Putamen (tissue), 1 donor: Measurements from ENCODE around the gene LRG1.
"Not testable (repeated sequence)": the region's sequence is repeated elsewhere in the genome, so short reads cannot be mapped to it uniquely, and the experiment has no call there.

Experiments used
- DNase-seq: peaks from one replicate; pipeline ENCODE4 v3.0.0-alpha.2; 2016; ENCODE audit warnings: low spot score

Gene LRG1

GRCh38 chr19:4527377-4527776 lies 12.5 kb downstream of the LRG1 start:
- not testable (repeated sequence) for DNase-seq

- DNase-seq = no peak
Measured at GRCh38 chr19:4525563-4526002, 14.3 kb downstream of the LRG1 start.

DNA sequence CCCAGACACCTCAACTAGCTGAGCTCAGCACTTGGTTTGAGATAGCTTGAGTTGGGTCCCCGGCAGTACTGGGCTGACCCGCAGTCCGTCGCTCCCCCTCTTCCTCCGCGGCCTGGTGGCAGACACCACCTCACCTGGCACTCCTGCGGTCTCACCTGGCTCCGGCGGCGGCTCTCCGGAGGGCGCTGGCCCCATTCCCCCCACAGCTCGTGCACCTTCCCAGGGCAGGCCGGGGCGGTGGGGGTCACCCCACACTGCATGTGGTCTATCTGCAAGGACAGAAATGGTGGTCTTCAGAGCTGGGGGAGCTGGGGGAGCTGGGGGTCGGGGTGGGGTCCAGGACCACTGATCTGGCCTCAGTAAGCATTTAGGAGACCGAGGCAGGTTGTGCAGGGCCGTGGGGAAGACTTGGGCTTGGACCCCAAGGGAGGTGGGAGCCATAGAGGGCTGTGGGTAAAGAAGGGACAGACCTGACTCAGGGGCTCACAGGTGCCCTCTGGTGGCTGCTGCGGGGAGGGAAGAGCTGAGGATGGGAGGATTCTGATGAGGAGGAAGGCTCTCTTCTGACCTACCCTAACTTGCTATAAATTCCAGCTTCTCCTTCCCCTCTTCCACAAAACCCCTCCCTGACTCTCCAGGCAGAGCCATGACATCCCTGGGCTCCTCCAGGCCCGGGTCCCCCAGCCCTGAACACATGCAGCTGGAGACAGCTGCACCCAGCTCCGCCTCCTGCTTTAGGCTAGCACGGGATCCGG lies 14.9 kb downstream of the LRG1 start:
- no peak for DNase-seq

DNA sequence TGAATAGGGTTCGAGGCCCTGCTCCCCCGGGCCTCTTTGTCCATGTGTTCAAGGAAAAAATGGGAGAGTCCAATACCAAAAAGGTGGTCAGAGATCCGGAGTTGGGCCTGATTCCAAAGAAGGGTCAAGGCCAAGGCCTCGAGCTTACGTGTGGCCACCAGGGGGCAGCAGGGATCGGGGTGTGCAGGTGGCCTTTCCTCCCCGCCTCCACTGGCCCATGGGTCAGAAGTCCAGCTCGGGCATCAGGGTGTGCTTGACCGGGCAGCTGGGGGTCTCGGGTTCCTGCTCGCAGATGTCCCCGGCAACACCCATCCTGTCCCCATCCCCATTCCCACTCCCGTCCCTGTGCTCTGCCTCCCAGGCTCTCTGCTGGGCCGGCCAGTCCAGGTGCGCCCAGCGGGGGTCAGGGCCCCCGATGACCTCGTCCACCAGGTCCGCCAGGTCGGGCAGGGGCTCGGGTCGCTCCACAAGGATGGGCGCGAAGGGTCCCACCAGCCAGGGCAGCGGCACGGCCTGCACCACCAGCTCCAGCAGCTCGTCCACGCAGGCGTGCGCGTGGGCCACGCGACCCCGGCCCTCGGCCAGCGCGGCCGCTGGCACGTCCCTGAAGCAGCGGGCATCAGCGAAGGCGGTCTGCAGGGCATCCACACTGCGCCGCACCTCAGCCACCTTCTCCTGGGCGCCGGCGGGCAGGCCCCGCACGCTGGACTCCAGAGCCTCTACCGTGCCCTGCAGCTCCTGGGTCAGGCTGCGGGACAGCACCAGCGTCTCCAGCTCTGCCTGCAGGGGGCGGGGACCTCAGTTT lies 16.3 kb downstream of the LRG1 start:
- DNase-seq = no peak

GRCh38 chr19:4522291-4523002 lies 17.4 kb downstream of the LRG1 start:
- DNase-seq = no peak

GRCh38 chr19:4521888-4522242 lies 18.0 kb downstream of the LRG1 start:
- no peak for DNase-seq

GRCh38 chr19:4521170-4521887 lies 18.5 kb downstream of the LRG1 start:
- DNase-seq = no peak

- DNase-seq = no peak
Measured at GRCh38 chr19:4519521-4520277, 20.1 kb downstream of the LRG1 start.

GRCh38 chr19:4519172-4519496 lies 20.7 kb downstream of the LRG1 start:
- DNase-seq = no peak

DNA sequence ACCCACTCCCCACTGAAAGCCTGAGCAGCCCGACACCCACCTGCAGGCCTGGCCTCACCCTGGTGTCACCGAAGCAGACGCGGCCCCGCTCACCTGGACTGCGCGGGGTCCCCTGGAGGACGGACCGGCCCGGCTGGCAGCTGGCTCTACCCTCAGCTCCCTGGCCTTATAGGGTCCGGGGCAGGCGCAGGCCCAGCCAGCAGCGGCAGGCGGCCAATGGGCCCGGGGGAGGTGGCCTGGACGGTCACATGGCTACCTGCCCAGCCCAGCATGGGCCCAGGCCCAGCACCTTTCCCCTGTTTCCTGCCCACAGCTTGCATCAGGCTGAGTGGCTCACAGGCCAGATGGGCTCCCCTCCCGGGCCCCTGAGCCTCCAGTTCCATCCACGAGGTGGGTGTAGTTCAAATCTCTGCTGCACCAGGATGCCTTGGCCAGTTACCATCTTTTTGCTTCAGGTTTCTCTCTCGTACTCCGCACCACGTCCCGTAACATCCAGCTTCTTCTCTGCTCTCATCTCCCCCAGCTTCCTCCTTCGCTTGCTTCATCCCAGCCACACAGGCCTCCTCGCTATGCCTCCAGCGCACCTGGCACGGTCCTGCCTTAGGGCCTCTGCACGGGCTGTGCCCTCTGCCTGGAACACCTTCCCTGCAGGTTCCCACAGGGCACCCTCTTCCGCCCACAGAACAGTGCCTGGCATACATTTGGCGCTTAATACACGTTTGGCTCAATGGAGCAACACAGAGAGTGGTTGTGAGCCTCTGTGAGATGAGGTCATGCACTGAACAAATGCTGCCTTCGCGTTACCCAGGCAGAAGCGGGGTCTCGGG lies 21.3 kb downstream of the LRG1 start, which contains the start of gene PLIN4:
Gene PLIN4, minus strand, starts transcription at position 142 of the 827 bp plus-strand sequence. CDS start 214 bp downstream, outside the sequence.
- DNase-seq = peak; percentile 56

DNA sequence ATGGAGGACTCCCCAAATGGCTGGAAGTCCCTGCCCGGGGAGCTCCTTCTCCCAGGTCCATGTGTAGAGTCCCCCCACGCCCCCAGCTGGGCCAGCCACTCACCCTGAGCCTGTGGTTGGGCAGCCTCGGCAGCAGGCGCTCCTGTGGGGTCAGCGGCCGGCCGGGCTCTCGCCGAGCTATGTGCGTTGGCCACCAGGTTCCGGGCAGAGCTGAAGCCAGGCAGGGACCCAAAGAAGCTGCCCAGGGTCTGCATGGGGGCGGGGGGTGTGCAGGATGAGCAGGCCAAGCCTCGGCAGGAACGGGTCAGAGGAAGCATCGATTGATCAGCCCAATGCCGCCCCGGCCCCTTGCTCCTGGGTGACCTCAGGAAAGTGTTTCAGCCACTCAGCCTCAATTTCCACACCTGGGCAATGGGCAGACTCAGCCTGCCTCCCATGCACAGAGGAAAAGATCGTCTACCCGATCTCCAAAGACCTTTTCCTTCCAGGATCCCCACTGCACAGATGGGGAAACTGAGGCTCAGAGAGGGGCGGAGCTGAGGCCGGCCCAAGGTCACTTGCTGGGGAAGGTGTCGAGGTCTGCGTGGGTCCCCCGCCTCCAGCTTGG lies 22.3 kb downstream of the LRG1 start:
- DNase-seq = no peak

- no peak for DNase-seq
Measured at GRCh38 chr19:4516939-4517300, 22.9 kb downstream of the LRG1 start.

DNA sequence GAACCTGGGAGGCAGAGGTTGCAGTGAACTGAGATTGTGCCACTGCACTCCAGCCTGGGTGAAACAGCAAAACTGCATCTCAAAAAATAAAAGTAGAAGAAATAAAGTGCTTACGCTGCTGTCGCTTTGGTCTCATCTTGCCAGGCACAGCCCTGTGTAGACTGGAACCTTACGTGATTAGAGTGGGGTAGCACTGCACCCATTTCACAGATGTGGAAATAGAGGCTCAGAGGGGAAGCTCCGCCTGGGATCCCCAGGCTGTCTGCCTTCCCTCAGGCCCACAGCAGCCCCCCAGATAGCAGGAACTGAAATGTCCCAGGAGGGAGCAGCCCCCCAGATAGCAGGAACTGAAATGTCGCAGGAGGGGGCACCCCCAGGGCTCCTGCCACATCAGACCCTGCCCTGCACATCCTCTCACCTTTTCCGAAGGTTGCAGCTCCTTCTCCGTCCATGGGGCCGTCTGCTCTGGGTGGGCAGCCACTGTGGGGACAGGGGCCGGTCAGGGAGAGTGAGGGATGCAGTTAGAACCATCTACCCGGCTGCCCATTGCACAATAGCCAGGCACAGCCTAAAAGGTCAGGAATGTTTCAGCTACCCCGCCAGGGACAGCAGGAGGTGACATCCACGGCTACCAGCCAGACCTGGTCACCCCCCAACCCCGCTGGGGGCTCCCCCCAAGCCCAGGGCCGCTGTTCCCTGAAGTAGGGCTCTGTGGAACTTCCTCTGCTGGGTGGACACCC lies 23.5 kb downstream of the LRG1 start:
- DNase-seq = no peak

- no peak for DNase-seq
Measured at GRCh38 chr19:4515732-4516131, 24.1 kb downstream of the LRG1 start.

DNA sequence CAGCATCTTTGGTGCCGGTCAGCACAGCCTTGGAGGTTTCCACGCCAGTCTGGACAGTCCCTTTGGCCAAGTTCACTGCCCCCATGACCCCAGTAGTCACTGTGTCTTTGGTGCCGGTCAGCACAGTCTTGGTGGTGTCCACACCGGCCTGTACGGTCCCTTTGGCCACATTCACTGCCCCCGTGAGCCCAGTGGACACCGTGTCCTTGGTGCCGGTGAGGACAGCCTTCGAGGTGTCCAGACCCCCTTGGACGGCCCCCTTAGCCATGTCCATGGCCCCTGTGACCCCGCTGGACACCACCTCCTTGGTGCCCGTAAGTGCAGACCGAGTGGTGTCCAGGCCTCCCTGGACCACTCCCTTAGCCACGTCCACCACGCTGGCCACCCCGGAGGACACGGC lies 26.6 kb downstream of the LRG1 start:
- DNase-seq = no peak

- no peak for DNase-seq
Measured at GRCh38 chr19:4512070-4512469, 27.8 kb downstream of the LRG1 start.

- DNase-seq = no peak
Measured at GRCh38 chr19:4511300-4512054, 28.4 kb downstream of the LRG1 start.

- DNase-seq = no peak
Measured at GRCh38 chr19:4510435-4511255, 29.2 kb downstream of the LRG1 start.
